ENCODE measurements around the gene SPTB.

DNA sequence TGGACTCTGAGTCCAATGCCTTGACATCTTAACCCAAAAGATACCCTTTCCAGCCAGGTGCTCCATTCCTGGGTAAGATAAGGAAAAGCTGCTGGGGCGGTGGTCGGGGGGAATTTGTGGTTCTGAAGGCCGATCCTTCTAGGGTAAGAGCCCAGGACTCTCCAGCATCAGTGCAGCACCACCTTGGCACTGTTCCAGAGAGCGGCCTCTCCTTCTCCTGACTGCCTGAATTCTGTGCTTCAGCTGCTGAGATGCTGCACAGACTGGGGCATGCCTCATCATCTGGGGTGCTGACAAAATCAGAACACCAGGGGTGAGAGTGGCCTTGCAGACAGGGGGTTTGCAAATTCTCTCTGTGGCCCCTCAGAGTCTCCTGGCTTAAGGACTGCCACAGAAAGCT is 87.5 kb downstream of the SPTB start:
- TF ChIP-seq CTBP1 (IDR thresholded peaks at IDR 0.05; ENCODE audit: borderline replicate concordance) (no peak), L3MBTL2 (conservative IDR thresholded peaks at IDR 0.05) (no peak), FOXA1 (IDR thresholded peaks at IDR 0.05) (no peak), SUZ12 (IDR thresholded peaks at IDR 0.05) (no peak), FOXK2 (IDR thresholded peaks at IDR 0.05) (no peak), FOXM1 (IDR thresholded peaks at IDR 0.05; ENCODE audit: borderline replicate concordance) (no peak), SP1 (IDR thresholded peaks at IDR 0.05) (no peak), BHLHE40 (IDR thresholded peaks at IDR 0.05; ENCODE audit: borderline replicate concordance) (no peak), ARNT (IDR thresholded peaks at IDR 0.05) (no peak), NFRKB (IDR thresholded peaks at IDR 0.05) (no peak), TARDBP (IDR thresholded peaks at IDR 0.05) (no peak)
